T-helper 1 cell treated with Interleukin-12 subunit alpha and Interleukin-12 subunit beta and Interleukin-4 antibody, amounts not matched to agents 30 ng/mL and 1 ng/mL, for 36 hours (primary cell): ENCODE measurements around the gene NEDD1. TPM values are rescaled to one million over a fixed set of nuclear protein-coding genes. Genes with fewer than 3 reads are reported as not detected.

Source experiments
- intact Hi-C: fragments of 100-400 bp; cut with micrococcal nuclease; formaldehyde crosslinking; loops from one replicate; pipeline ENCODE4 v1.15.1; 2024
- total RNA-seq: library from RNA; stranded (reverse); gene quantifications from 2 replicates; pipeline ENCODE4 v1.2.3, GENCODE V29; 2022

NEDD1 gene
- total RNA-seq, 1 donor from 2014 or later, result 48.7 TPM

DNA sequence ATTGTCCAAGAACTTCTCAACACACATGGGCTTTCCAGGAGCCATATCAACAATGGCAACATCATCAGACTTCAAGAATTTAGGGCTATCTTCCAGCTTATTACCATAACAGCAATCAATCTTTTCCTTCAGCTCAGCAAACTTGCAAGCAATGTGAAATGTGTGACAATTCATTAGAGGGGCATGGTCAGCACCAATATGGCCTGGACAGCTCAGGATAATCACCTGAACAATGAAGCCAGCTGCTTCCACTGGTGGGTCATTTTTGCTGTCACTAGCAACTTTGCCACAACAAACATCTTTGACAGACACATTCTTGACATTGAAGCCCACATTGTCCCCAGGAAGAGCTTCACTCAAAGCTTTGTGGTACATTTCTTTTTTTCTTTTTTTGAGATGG, 5.9 kb upstream of the NEDD1 start:
- intact Hi-C loops, result no loop called here

DNA sequence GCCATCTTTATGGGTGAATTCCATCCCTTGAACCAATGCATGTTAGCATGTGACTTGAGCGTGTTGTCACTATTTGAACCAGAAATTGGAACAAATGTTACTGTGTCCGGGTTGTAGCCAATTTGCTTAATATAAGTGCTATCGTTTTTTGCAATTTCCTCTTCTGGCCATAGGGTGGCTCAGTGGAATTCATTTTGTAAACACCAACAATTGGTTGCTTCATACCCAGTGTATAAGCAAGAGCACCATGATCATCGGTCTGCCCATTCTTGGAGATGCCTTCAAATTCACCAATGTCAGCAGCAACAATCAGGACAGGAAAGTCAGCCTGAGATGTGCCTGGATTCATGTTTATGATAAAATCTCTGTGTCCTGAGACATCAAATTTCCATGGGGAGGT, 5.0 kb upstream of the NEDD1 start:
- intact Hi-C loops, result loop anchor here (1.0 to 2.0 kb wide), 2 partner anchors 84 to 407 kb away; no protein-coding TSS in a partner anchor

DNA sequence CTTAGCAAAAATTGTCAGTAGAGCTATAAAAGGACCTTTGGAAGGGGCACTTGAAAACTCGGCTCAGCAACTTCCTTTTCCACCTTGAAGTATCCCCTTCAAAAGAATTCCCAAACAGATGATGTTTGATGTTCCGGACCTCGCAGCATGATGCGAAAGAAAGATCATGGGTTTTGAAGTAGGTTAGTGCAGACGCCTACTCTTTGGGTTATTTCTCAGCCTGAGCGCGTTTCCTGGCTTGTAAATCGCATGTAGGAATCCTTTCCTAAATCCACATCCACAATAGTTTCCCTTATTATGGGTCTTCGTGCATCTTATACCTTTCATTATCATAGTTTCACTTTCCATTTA, 584 bp upstream of the NEDD1 start:
- intact Hi-C loops, result loop anchor here (1.0 to 5.0 kb wide), 14 partner anchors 79 to 1964 kb away; partner anchors contain the start of genes AMDHD1, CCDC38, FGD6 and METAP2

DNA sequence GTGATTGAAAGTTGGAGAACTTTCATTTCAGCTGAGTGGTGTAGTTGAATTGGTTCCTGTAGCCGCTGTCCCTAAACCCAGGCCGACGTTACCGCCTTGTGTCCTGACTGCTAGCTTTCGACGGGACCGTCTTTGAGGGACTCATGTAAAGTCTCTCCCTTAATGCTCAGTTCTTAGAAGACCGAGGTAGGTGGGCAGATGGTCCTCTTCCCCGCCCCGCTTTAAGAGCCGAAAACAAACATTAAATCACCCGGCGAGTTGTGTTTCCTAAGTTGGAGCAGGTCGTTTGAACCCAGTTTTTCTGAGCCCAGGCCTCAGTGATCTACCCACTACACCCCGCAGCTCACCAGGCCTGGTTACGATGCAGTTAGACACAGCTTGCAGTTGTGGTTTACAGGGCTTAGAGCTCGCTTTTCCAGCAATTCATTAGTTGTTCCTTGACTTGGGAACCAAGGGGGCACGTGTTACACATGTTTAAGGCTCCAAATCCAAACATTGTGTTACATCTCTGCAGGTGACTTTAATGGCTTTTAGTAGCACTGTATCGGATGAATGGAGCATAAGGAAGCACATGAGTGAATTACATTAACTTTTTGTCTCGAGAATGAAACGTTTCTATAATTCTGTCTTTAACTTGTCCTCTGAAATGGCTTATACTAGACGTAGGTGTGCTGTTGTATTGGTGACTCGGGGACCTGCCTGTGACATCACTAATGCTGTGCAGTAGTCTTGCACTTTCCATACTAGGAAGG, 790 bp downstream of the NEDD1 start:
- intact Hi-C loops, result loop anchor here (1.0 to 5.0 kb wide), 22 partner anchors 11 to 1965 kb away; partner anchors contain the start of genes AMDHD1, APAF1, CCDC38 and CDK17

DNA sequence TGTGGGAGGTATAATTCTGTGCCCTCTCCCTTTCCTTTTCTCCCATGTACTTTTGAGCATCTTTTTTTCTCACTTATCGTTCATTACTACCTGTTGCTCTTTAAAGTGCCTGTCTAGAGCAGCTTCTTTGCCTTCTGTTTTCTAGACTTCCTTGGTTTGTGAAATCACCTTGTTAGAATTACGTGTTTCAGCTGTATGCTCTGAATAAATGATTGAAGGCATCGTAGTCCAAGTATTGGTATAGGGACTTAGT, 1.3 kb downstream of the NEDD1 start:
- intact Hi-C loops, result loop anchor here (1.0 to 5.0 kb wide), 7 partner anchors 36 to 1906 kb away; partner anchors contain the start of genes FGD6, LTA4H, NDUFA12 and VEZT

DNA sequence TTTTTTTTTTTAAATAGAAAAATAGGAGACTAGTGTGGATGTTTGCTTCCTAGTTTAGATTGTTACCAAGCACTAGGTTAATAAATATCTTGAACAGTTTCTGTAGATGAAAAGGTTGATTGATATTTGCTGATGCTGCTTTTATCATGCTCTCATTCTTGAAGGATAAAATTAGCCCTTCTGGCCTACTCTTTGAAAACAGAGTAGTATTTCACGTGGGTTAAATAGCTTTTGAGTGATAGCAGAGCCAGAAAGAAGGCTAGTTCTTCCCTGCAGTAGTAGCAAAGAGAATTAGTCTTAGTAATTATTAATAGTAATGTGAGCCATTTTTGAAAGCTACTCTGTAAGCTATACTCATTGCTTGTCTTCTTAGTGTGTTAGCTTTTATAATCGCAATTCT, 5.2 kb downstream of the NEDD1 start:
- intact Hi-C loops, result no loop called here

DNA sequence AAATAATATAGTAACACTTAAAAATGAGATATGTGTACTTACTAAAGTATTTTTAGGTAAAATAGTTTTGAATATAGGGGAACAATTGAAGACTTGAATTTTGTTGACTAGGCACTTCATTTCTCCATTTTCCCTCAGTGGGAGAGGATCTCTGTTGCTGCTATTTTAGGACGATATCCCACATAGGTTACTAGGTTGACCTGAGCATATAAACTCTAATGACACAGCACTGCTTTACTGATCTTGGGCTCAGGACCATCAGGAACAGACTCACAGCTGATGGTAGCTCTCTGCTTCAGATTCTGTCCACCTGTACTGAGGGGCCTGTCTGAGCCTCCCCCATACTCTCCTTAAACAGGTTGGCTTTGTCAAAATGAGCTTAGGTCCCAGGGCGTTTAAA, 5.9 kb downstream of the NEDD1 start:
- intact Hi-C loops, result no loop called here

DNA sequence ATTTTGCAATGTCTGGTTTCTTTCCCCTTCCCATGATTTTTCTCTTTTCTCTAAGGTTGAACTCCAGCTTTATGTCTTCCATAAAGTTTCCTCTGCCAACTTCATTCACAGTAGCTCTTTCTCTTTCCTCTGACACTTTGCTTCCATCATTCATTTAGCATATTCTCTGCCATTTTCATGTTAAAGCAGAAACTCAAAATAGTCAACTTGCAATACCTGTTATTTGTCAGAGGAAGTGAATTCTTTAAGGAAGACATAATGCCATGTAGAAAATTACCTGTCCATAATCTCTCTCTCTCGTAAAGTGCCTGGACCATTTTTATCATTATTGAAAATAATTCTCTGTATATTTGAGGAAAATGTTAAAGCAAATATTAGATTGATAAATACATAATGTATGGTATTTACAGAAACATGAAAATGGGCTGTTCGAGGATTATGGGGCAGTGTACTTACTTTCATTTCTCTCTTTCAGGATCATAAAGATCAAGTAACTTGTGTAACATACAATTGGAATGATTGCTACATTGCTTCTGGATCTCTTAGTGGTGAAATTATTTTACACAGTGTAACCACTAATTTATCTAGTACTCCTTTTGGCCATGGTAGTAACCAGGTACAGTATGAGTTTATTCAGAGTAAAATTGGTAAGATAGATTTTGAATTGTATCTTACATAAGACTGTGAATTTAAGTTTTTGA, 12.6 kb downstream of the NEDD1 start:
- intact Hi-C loops, result loop anchor here (1.0 kb wide), 1 partner anchor 12 kb away; the partner anchor contains the start of gene NEDD1

DNA sequence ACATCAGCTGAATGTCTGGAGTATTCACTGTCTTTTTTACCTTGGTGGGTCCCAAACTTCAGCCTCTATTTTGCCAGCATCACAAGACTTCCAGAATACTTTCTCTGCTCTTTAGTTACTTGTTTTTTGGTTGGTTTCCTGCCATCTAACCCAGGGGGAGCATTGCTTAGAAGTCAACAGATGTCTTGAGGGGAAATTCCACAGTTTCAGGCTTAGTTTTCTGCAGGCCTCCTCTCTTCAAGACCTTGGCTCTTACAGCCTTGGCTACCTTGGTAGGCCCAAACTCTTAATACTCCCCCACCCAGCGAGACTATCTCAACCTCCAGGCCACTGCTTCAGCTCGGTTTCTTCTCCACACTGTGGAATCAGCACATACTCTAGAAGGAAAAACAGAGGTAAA, 41.7 kb downstream of the NEDD1 start:
- intact Hi-C loops, result no loop called here

DNA sequence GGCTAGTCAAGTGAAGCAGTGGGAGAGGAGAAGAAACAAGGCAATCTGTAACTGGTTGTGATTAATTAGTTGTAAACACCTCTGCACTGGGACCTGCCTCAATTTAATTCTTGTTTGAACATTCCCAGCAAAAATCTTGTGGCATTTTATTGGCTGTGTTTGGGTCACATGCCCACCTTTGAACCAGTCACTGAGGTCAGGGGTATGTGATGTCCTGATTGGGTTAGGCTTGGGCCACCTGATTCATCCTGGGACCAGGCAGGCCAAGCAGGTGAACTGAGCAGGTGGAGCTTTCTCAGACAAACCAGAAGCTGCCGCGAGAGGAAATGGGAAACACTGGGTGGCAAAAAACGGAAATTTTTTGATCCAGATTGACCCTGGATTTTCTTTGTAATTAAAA, 72.5 kb downstream of the NEDD1 start:
- intact Hi-C loops, result no loop called here

DNA sequence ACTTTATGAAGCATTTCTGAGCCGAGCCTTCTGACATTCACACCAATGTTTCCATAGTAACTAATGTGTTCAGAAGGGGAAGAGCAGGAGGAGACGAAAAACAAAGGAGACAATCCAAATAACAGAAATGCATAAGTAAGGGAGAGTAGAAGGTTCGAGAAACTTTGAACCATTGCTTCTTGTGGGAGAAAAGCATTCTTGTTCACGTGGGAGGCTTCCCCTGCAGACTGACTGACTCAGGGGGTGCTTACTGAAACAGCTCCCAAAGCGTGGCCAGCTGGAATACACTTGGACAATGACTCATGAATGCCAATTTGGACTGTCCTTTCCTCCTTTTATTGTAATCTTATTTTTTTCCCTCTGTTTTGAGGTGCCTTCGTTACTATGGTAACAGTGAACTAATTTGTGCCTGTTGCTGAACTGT, 73.9 kb downstream of the NEDD1 start:
- intact Hi-C loops, result no loop called here

DNA sequence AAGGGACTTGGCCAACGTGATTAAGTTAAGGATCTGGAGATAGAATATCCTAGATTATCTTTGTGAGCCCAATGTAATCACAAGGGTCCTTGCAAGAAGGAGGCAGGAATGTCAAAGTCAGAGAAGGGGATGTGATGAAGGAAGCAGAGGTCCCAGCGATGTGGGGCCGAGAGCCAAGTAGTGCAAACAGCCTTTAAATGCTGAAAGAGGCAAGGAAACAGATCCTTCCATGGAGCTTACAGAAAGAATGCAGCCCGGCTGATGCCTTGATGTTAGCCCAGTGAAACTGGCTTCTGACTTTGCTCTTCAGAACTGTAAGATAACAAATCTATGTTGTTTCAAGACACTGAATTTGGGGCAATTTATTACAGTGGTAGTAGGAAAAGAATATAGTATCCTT, 74.9 kb downstream of the NEDD1 start:
- intact Hi-C loops, result no loop called here

DNA sequence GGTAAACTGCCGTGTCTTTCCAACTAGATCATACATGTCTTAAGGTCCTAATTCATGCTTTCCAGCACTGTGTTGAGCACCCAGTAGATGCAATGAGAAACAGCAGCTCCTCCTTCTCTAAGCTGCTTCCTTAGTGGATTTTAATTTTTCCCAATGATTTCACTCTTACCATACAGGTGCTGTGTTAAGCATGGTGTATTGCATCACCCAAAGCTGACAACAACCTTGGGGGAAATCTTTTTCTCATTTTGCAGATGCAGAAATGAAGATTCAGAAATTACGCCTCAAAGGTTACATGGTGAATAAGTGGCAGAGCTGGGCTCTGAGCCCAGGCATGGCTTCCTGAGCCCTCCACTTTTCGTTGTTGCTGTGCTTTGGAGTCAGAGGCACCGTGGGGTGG, 75.6 kb downstream of the NEDD1 start:
- intact Hi-C loops, result no loop called here

DNA sequence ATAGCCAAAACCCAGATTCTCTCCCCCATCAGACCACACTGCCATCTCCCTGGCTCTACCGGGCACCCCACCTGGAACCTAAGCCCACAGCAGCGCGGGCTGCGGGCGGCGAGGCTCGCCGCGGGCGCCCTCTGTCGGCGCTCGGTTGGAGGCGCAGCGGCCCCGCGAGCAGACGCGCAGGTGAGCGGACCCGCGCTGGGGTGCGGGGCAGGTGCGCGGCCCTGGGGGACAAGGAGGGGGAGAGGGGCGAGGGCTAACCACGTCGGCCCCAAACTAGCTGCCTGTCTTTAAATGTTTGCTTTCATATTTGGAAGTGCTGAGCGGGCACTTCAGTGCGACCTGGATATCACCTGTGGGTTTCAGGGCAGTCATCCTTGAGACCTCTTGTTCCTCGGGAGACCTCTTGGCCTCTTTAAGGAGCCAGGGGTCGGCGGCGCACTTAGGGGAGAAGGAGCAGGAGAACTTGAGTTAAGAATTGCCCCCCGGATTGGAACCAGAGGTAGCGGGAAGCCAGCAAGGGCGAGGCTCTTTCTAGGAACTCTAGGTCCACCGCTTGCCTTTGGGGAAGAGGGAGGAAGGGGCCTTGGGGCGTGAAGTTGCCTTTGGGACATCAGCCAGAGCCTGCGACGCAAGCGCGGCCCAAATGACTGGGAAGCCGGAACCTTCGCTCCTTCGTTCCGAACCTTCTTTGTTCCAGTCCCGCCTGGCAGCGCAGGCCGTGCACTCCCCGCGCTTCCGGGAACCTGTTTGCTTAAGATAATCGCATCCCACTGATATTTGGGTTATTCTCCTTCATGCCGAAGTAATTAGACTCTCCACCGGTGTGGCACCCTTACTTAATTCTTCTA, 78.7 kb downstream of the NEDD1 start:
- intact Hi-C loops, result loop anchor here (1.0 to 5.0 kb wide), 8 partner anchors 79 to 1387 kb away; no protein-coding TSS in a partner anchor

DNA sequence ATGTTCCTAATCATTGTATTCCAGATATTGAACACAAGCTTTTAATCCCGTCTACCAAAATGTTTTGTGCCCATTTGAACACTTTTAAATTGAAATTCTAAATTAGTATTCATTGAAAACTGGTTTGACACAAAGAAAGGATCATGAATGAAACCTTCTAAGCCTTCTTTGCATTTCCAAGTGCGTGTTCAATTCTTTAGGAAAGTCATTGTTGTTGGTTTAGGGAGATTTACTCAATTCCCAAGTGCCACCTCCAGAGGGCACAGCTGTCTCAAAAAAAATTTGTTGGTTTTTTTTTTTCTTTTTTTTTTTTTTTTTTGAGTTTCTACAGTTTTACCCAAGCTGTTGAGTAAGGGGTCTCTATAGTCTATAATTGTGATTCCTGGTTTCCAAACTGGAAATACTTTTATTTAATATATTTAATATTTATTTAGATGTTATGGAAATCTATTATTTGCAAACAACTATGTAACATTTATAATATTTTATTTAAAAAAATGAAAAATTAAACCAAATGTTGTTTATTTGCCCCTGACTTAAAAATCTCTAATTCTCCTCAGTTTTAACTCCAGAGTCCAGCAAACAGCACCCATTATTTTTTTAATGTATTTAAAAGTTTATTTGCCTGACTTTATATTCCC, 79.9 kb downstream of the NEDD1 start:
- intact Hi-C loops, result loop anchor here (1.0 to 5.0 kb wide), 4 partner anchors 85 to 1386 kb away; no protein-coding TSS in a partner anchor

DNA sequence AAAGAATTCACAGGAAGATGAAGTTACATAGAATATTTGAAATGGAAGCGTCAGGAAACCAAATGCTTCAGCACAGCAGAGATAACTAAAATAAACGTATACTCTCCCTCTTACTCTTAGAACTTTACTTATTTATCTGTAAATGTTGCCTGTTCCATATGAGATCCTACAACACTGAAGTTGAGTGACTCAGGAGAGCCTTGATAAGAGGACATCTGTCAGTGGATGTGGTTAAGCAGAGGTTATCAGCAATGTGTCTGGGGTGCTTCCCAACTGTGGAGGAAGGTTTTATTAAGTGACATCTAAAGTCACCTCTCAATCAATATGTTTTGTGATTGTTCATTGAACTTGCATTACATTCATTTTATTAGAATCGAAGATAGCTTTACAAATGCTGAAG, 81.9 kb downstream of the NEDD1 start:
- intact Hi-C loops, result loop anchor here (1.0 to 5.0 kb wide), 3 partner anchors 267 to 1408 kb away; no protein-coding TSS in a partner anchor

DNA sequence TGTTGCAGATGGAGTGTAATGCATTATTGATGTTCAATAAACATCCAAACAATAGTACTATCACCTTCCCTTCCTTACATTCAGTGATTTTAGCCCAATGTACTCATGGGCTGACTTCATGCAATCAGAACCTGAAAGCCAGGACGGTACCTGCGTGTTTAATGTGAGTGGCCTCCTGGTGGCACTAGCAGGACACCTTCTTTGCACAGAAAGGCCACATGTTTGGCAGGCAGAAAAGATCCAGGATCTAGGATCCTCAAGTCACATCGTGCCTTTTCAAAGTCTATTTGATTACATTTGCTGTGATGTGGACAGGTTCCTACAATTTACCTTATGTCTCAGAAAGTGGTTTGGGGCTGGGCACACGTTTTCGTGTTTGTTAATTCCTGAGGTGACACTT, 82.9 kb downstream of the NEDD1 start:
- intact Hi-C loops, result loop anchor here (5.0 kb wide), 2 partner anchors 268 to 412 kb away; no protein-coding TSS in a partner anchor

DNA sequence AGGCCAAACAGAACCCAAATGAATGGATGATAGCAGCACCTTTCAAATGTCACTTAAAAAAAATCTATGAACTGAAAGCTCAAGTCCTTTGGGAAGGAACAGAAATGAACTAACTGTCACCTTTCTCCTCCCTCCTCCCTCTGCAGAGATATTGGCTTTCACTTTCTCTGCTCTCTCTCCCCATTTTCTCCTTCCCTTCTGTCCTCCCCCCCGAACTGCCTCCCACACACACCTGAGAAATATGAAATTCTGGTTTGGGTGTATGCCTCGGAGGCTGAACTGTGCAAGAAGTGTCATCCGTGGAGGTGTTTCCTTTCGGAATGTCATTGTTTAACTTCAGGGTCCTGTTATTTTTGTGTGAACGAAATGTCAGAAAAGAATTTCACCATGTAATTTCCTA, 87.8 kb downstream of the NEDD1 start:
- intact Hi-C loops, result no loop called here

DNA sequence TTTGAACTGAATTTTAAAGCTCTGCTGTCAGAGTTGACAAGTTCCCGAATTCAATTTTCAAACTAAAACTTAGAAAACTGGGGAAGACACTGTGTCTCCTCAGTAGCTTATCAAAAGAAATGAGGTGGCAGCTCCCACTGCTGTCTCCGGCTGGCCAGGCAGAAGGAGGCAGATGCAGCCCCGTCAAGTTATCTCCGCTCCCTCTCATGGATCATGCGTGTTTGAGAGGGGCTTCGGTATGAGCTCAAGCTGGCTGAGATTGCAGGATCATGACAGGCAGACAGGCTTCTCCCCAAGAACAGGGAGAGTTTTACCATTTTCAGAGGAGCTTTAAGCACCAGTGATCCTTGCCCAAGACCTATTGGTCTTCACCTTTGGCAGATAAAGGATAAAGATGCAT, 88.8 kb downstream of the NEDD1 start:
- intact Hi-C loops, result no loop called here

DNA sequence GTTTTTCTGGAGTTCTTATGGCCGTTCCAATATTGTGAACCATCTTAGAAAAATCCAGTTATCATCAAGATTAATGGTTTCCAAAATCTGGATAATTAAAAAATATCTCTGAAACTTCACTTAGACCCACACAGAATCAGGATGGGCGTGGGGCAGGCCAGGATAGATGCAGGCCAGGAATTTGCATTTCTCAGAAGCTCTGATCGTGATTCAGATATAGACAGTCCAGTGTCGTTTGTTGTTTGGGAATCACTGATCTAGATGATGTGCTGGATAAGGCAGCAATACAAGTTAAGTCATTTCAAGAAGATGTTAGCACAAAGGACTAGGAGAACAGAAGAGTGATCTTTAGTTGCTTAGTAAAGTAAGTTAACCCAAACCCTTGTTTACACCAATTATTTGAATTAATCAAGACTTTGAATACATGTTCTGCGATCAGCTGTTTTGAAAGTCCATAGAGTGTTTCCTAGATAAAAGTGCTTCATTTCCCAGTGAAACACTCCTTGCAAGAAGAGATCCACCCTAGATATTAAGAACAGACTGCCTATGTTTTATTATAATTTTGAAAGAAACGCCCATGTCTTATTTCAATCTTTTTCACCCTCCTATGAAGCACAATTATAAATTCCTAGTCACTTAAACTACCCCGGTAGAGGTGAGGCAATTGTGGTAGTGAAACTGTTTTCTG, 90.9 kb downstream of the NEDD1 start:
- intact Hi-C loops, result no loop called here

DNA sequence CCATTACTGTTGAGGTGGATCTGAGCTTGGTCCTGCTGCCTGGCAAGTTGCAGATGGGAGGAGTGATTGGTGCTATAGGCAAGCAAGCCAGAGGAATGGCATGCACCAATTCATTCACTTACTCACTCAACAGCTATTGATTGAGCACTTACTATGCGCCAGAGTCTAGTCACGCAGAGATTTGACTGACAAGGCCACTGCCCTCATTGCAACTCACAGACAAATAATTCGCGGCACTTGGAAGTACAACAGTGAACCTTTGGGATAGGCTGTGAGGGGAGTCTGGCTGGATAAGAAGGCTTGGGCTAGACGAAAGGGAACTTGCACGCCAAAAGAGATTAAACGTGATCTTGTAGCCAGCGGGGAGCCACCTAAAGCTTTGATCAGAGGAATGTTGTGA, 96.2 kb downstream of the NEDD1 start:
- intact Hi-C loops, result no loop called here
